H9 (cell line): ENCODE results near the gene ANK3. TPM values are rescaled to one million over a fixed set of nuclear protein-coding genes. Genes with fewer than 3 reads are reported as not detected.

ENCODE experiments used
- DNase-seq: peaks from one replicate; pipeline ENCODE4 v3.0.0-alpha.2; 2017
- H2AFZ ChIP-seq: one replicate; pipeline ENCODE4 v1.6.1; 2013; ENCODE audit warnings: mild to moderate bottlenecking, low read length, control low read depth, moderate library complexity
- H2AK5ac ChIP-seq: 2 replicates; pipeline ENCODE4 v1.6.1; 2013; ENCODE audit warnings: low read length, control low read depth, mixed read lengths; ENCODE audit not compliant: insufficient read length
- H2BK120ac ChIP-seq: one replicate; pipeline ENCODE4 v1.6.1; 2013; ENCODE audit warnings: low read depth, mild to moderate bottlenecking, low read length, control low read depth, inconsistent platforms; ENCODE audit not compliant: poor library complexity, severe bottlenecking
- H2BK12ac ChIP-seq: 2 replicates; pipeline ENCODE4 v1.6.1; 2013; ENCODE audit warnings: low read length, control low read depth, mixed read lengths, low read depth; ENCODE audit not compliant: insufficient read length
- H2BK15ac ChIP-seq: 2 replicates; pipeline ENCODE4 v1.6.1; 2013; ENCODE audit warnings: low read depth, low read length, control low read depth
- H2BK20ac ChIP-seq: one replicate; pipeline ENCODE4 v1.6.1; 2013; ENCODE audit warnings: low read depth, mild to moderate bottlenecking, low read length, control low read depth, inconsistent platforms; ENCODE audit not compliant: poor library complexity, severe bottlenecking
- H2BK5ac ChIP-seq: 2 replicates; pipeline ENCODE4 v1.6.1; 2013; ENCODE audit warnings: low read length, control low read depth, mixed read lengths; ENCODE audit not compliant: insufficient read length
- H3K14ac ChIP-seq: 2 replicates; pipeline ENCODE4 v1.6.1; 2013; ENCODE audit warnings: low read length, control low read depth; ENCODE audit not compliant: insufficient read depth
- H3K18ac ChIP-seq: 2 replicates; pipeline ENCODE4 v1.6.1; 2013; ENCODE audit warnings: low read depth, mild to moderate bottlenecking, mixed read lengths, low read length, control low read depth; ENCODE audit not compliant: insufficient read length
- H3K23ac ChIP-seq: 2 replicates; pipeline ENCODE4 v1.6.1; 2013; ENCODE audit warnings: low read length, control low read depth, mixed read lengths, low read depth; ENCODE audit not compliant: insufficient read length
- H3K23me2 ChIP-seq: 2 replicates; pipeline ENCODE4 v1.6.1; 2013; ENCODE audit warnings: low read depth, mild to moderate bottlenecking, mixed read lengths, low read length, control low read depth; ENCODE audit not compliant: insufficient read length, poor library complexity, severe bottlenecking
- H3K27ac ChIP-seq: 2 replicates; pipeline ENCODE4 v1.5.1; 2013; ENCODE audit warnings: low read length, control low read depth, mixed read lengths, low read depth; ENCODE audit not compliant: insufficient read length
- H3K27me3 ChIP-seq: 2 replicates; pipeline ENCODE4 v1.6.1; 2013; ENCODE audit warnings: low read length, control low read depth, inconsistent platforms; ENCODE audit not compliant: insufficient read depth
- H3K4ac ChIP-seq: 2 replicates; pipeline ENCODE4 v1.6.1; 2013; ENCODE audit warnings: low read depth, mild to moderate bottlenecking, control low read depth, inconsistent platforms, low read length, moderate library complexity
- H3K4me1 ChIP-seq: 2 replicates; pipeline ENCODE4 v1.6.1; 2013; ENCODE audit warnings: low read length, control low read depth, inconsistent platforms; ENCODE audit not compliant: insufficient read depth
- H3K4me2 ChIP-seq: 2 replicates; pipeline ENCODE4 v1.6.1; 2013; ENCODE audit warnings: low read length, control low read depth, mixed read lengths; ENCODE audit not compliant: insufficient read length, insufficient read depth
- H3K56ac ChIP-seq: 2 replicates; pipeline ENCODE4 v1.6.1; 2013; ENCODE audit warnings: low read depth, mild to moderate bottlenecking, mixed read lengths, low read length, control low read depth; ENCODE audit not compliant: insufficient read length
- H3K79me1 ChIP-seq: 2 replicates; pipeline ENCODE4 v1.6.1; 2013; ENCODE audit warnings: low read depth, mild to moderate bottlenecking, moderate library complexity, low read length, control low read depth, inconsistent platforms; ENCODE audit not compliant: insufficient read depth, poor library complexity, severe bottlenecking
- H3K79me2 ChIP-seq: 2 replicates; pipeline ENCODE4 v1.6.1; 2013; ENCODE audit warnings: low read length, control low read depth, inconsistent platforms; ENCODE audit not compliant: insufficient read depth
- H3K9ac ChIP-seq: 2 replicates; pipeline ENCODE4 v1.6.1; 2013; ENCODE audit warnings: low read length, control low read depth, mixed read lengths; ENCODE audit not compliant: insufficient read length; ENCODE audit errors: extremely low read depth
- H3K9me3 ChIP-seq: one replicate; pipeline ENCODE4 v1.6.1; 2013; ENCODE audit warnings: low read depth, low read length, inconsistent platforms; ENCODE audit not compliant: control insufficient read depth
- H3T11ph ChIP-seq: one replicate; pipeline ENCODE4 v1.6.1; 2013; ENCODE audit warnings: mild to moderate bottlenecking, low read length, control low read depth, inconsistent platforms
- H4K20me1 ChIP-seq: one replicate; pipeline ENCODE4 v1.6.1; 2013; ENCODE audit not compliant: control insufficient read depth, insufficient read length, insufficient read depth
- H4K5ac ChIP-seq: 2 replicates; pipeline ENCODE4 v1.6.1; 2013; ENCODE audit warnings: low read depth, mild to moderate bottlenecking, mixed read lengths, low read length, control low read depth; ENCODE audit not compliant: insufficient read length
- H4K8ac ChIP-seq: replicated peaks from 2 replicates; pipeline ENCODE4 v1.6.1; 2013; ENCODE audit warnings: low read length, control low read depth, mixed read lengths, low read depth; ENCODE audit not compliant: insufficient read length
- H4K91ac ChIP-seq: 2 replicates; pipeline ENCODE4 v1.6.1; 2013; ENCODE audit warnings: low read depth, mild to moderate bottlenecking, moderate library complexity, mixed read lengths, low read length, control low read depth; ENCODE audit not compliant: insufficient read length
- H3K27ac Mint-ChIP-seq, 3 experiments: 2 replicates in 2 of 3; 3 replicates in 1 of 3; pipeline ENCODE4 v1.8.0; 2020 to 2021; ENCODE audit warnings: mixed read lengths in 3 of 3, mild to moderate bottlenecking in 1 of 3, moderate library complexity in 1 of 3
- H3K27me3 Mint-ChIP-seq: 2 replicates; pipeline ENCODE4 v1.8.0; 2021; ENCODE audit warnings: low read depth, mild to moderate bottlenecking, moderate library complexity, mixed read lengths
- H3K36me3 Mint-ChIP-seq, 3 experiments: 2 replicates in 2 of 3; 3 replicates in 1 of 3; pipeline ENCODE4 v1.8.0; 2020 to 2021; ENCODE audit warnings: low read depth in 3 of 3, mixed read lengths in 3 of 3; ENCODE audit not compliant: insufficient read depth in 1 of 3
- H3K4me1 Mint-ChIP-seq, 2 experiments: 2 replicates each; pipeline ENCODE4 v1.8.0; 2020; ENCODE audit warnings: mixed read lengths in 2 of 2
- H3K4me3 Mint-ChIP-seq, 2 experiments: 2 replicates in 1 of 2; 3 replicates in 1 of 2; pipeline ENCODE4 v1.8.0; 2020 to 2021; ENCODE audit warnings: mild to moderate bottlenecking in 2 of 2, mixed read lengths in 2 of 2, moderate library complexity in 1 of 2
- H3K9me3 Mint-ChIP-seq, 2 experiments: 2 replicates in 1 of 2; 3 replicates in 1 of 2; pipeline ENCODE4 v1.8.0; 2020; ENCODE audit warnings: mild to moderate bottlenecking in 2 of 2, mixed read lengths in 2 of 2, moderate library complexity in 1 of 2
- whole genome bisulfite sequencing: extraction: QIAGEN DNeasy Blood & Tissue Kit; methylation state at CpG from one replicate; pipeline ENCODE4 v1.1.7; 2013; ENCODE audit warnings: missing lambda C conversion rate, low lambda C conversion rate, mixed read lengths; ENCODE audit not compliant: insufficient read length; ENCODE audit errors: extremely low coverage; 5-methylcytosine and 5-hydroxymethylcytosine counted together
- total RNA-seq: library from RNA; stranded (reverse); gene quantifications from 2 replicates; pipeline ENCODE4 v1.2.1, GENCODE V29; 2021
- TF ChIP-seq, protein P1 (sequence below): fragments of 200-600 bp; sonication (generic); conservative IDR thresholded peaks from 3 replicates; pipeline ENCODE4 v1.8.0; 2021; ENCODE audit warnings: antibody characterized with exemption, mild to moderate bottlenecking

ANK3 gene
- total RNA-seq, 1 experiment from 2014 or later: 59.6 TPM

DNA sequence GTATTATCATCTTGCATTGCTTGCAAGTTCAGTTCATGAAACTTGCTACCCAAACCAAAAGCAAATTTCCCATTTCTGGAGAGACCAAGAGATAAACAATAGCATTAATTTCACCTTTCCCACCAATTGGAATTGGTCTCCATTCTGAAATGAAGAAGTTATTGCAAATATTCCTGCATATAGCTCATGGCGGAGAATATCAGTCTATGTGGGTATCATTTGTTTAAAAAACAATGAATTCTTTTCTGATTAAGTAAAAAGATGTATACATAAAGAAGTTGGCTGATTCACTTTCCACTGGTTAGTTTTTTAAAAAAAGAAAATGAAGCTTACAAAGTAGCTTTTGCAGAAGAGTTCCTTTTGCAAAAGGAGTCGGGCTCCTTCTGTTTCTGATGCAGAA is 19.5 kb upstream of the ANK3 start:
- Histone ChIP-seq H3K27me3 (no peaks in the 10 kb centered on the region), H3T11ph (no peak overlapping the region), H2BK12ac (no peak overlapping the region), H3K4ac (no peak overlapping the region), H3K27ac (no peak overlapping the region), H2BK5ac (no peak overlapping the region), H3K23ac (no peak overlapping the region), H4K8ac (no peak overlapping the region), H2BK20ac (no peak overlapping the region), H4K5ac (no peak overlapping the region), H3K79me1 (no peaks in the 10 kb centered on the region), H3K56ac (no peak overlapping the region), H3K9me3 (no peaks in the 10 kb centered on the region), H3K4me2 (no peak overlapping the region), H3K79me2 (no peaks in the 10 kb centered on the region), H3K18ac (no peak overlapping the region), H2BK15ac (no peak overlapping the region), H4K20me1 (no peaks in the 10 kb centered on the region), H3K9ac (no peak overlapping the region), H3K14ac (no peak overlapping the region), H2AK5ac (no peak overlapping the region), H3K23me2 (no peaks in the 10 kb centered on the region), H4K91ac (no peak overlapping the region), H2BK120ac (no peak overlapping the region), H2AFZ (no peak overlapping the region), H3K4me1 (no peaks in the 10 kb centered on the region)
- TF ChIP-seq, protein P1, sequence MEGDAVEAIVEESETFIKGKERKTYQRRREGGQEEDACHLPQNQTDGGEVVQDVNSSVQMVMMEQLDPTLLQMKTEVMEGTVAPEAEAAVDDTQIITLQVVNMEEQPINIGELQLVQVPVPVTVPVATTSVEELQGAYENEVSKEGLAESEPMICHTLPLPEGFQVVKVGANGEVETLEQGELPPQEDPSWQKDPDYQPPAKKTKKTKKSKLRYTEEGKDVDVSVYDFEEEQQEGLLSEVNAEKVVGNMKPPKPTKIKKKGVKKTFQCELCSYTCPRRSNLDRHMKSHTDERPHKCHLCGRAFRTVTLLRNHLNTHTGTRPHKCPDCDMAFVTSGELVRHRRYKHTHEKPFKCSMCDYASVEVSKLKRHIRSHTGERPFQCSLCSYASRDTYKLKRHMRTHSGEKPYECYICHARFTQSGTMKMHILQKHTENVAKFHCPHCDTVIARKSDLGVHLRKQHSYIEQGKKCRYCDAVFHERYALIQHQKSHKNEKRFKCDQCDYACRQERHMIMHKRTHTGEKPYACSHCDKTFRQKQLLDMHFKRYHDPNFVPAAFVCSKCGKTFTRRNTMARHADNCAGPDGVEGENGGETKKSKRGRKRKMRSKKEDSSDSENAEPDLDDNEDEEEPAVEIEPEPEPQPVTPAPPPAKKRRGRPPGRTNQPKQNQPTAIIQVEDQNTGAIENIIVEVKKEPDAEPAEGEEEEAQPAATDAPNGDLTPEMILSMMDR: no peak
- Mint-ChIP-seq H3K9me3 (no peaks in the 10 kb centered on the region), H3K4me3 (no peak overlapping the region), H3K27ac (no peak overlapping the region), H3K4me1 (peaks cover 9 to 10% of the 10 kb centered on the region in 2 experiments), H3K27me3 (no peaks in the 10 kb centered on the region), H3K36me3 (no peaks in the 10 kb centered on the region; a peak in 1 of 7 replicates)
- DNase-seq: no peak
- WGBS: no CpG with 5 or more reads among the region's 2 CpGs
